PC-9 (cell line): Measurements from ENCODE around the gene SLC6A18.

Experiments
- EZH2 ChIP-seq: fragments of 200-600 bp; sonication (generic); IDR thresholded peaks from 2 replicates; pipeline ENCODE4 v1.8.0; 2017; ENCODE audit warnings: antibody characterized with exemption, low read depth
- TF ChIP-seq, protein P1 (sequence below): fragments of 200-600 bp; sonication (generic); conservative IDR thresholded peaks from 2 replicates; pipeline ENCODE4 v1.6.1; 2017; ENCODE audit warnings: mixed run types, antibody characterized with exemption, mild to moderate bottlenecking, moderate library complexity

DNA sequence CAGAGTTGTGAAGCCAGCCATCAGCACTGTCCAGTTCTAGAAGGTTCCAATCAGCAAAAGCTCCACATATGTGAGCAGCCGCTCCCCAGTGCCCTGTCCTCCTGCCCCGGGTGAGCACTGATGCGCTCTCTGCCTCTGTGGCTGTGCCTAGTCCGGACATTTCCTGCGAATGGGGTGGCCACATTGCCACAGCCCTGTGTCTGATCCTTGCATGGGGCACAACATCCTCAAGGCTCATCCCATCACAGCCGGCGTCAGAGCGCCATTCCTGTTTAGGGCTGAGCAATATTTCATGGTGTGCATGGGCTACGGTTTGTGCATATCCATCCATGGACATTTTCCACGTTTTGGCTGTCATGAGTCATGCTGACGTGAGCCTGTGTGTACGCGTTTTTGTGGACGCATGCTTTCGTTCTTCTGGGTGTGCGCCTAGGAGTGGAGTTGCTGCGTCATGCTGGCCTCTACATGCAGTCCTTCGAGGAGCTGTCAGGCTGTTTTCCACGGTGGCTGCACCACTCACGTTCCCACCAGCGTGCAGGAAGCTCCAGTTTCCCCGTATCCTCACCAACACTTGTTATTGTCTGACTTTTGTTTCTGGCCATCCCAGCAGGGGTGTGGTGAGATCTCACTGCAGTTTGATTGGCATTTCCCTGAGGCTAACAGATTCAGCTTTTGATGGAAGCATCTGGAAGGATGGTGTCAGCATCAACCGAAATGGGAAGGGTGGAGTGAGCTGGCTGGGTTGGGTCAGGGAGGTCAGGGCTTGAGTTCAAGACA is 9.7 kb upstream of the SLC6A18 start:
- TF ChIP-seq, protein P1, sequence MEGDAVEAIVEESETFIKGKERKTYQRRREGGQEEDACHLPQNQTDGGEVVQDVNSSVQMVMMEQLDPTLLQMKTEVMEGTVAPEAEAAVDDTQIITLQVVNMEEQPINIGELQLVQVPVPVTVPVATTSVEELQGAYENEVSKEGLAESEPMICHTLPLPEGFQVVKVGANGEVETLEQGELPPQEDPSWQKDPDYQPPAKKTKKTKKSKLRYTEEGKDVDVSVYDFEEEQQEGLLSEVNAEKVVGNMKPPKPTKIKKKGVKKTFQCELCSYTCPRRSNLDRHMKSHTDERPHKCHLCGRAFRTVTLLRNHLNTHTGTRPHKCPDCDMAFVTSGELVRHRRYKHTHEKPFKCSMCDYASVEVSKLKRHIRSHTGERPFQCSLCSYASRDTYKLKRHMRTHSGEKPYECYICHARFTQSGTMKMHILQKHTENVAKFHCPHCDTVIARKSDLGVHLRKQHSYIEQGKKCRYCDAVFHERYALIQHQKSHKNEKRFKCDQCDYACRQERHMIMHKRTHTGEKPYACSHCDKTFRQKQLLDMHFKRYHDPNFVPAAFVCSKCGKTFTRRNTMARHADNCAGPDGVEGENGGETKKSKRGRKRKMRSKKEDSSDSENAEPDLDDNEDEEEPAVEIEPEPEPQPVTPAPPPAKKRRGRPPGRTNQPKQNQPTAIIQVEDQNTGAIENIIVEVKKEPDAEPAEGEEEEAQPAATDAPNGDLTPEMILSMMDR, result no peak
- TF ChIP-seq EZH2, result no peak
